OCI-LY3 (cell line): ENCODE data around the gene TMEM169.

ENCODE experiments used
- CTCF ChIP-seq: fragments of 200-600, 300-600 bp; sonication (generic); IDR thresholded peaks from 2 replicates; pipeline ENCODE4 v1.5.1; 2014; ENCODE audit warnings: antibody characterized with exemption, low read length, low read depth
- EZH2phosphoT487 ChIP-seq: fragments of 200-600 bp; shearing (Covaris generic); IDR thresholded peaks from 2 replicates; pipeline ENCODE4 v1.6.1; 2018; ENCODE audit warnings: antibody characterized with exemption, mixed run types, low read depth

DNA sequence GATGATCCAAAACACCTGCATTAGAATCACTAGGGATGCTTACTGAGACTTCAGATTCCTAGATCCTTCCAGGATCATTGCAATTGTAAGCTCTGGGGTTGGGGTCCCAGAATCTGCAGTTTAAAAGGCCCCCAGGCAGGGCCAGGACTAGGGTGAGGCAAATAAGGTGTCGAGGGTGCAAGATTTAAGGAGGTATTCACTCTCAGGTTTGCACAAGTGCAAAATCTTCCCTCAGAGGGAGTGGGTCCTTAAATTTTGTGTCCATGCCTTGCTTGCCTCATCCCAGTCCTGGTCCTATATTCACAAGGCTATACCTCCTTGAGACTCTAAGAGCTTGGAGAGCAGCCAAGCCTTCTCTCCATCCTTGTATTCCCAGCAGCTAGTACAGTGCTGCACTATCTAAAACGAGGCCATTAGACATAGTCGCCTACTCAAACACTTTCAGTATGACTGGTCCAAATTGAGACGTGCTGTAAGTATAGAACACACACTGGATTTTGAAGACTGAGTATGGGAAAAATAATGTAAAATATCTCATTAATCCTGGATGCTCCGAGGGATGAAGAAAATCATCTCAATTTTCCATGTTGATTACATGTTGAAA lies 36.7 kb upstream of the TMEM169 start:
- TF ChIP-seq CTCF (no peak), EZH2phosphoT487 (no peak)
